Neural cell (in vitro differentiated cells): Measurements from ENCODE around the gene SPECC1L. TPM values are rescaled to one million over a fixed set of nuclear protein-coding genes. Genes with fewer than 3 reads are reported as not detected.

Experiments used
- H2AFZ ChIP-seq: fragments of 200-600, 300-800 bp; sonication (generic), shearing (Covaris generic); 2 replicates; pipeline ENCODE4 v1.6.0; 2014; ENCODE audit warnings: low read depth, mild to moderate bottlenecking, antibody characterized with exemption, low read length, moderate library complexity
- H3F3A ChIP-seq: fragments of 200-600 bp; shearing (Covaris generic); 2 replicates; pipeline ENCODE4 v1.6.1; 2016; ENCODE audit warnings: mild to moderate bottlenecking, moderate library complexity, mixed read lengths, antibody characterized with exemption, low read length; ENCODE audit not compliant: insufficient read depth, poor library complexity, severe bottlenecking
- H3K27ac ChIP-seq: fragments of 200-600, 300-800 bp; sonication (generic), shearing (Covaris generic); 2 replicates; pipeline ENCODE4 v1.5.1; 2014; ENCODE audit warnings: mild to moderate bottlenecking, low read length, moderate library complexity
- H3K27me3 ChIP-seq: fragments of 300-800, 200-600 bp; sonication (generic), shearing (Covaris generic); 2 replicates; pipeline ENCODE4 v1.6.0; 2014; ENCODE audit warnings: mild to moderate bottlenecking, low read depth, low read length, moderate library complexity; ENCODE audit not compliant: insufficient read depth
- H3K36me3 ChIP-seq: fragments of 300-800, 200-600 bp; sonication (generic), shearing (Covaris generic); 2 replicates; pipeline ENCODE4 v1.5.1; 2014; ENCODE audit warnings: mild to moderate bottlenecking, antibody characterized with exemption, low read length, moderate library complexity; ENCODE audit not compliant: insufficient read depth
- H3K4me2 ChIP-seq: fragments of 300-800, 200-600 bp; sonication (generic), shearing (Covaris generic); 2 replicates; pipeline ENCODE4 v1.6.0; 2014; ENCODE audit warnings: mild to moderate bottlenecking, low read length
- H3K4me3 ChIP-seq: fragments of 300-800, 200-600 bp; sonication (generic), shearing (Covaris generic); 2 replicates; pipeline ENCODE4 v1.5.1; 2014; ENCODE audit warnings: mild to moderate bottlenecking, low read length, moderate library complexity
- H3K79me2 ChIP-seq: fragments of 200-600 bp; shearing (Covaris generic); replicated peaks from 2 replicates; pipeline ENCODE4 v1.6.0; 2014; ENCODE audit warnings: mild to moderate bottlenecking, low read length, moderate library complexity; ENCODE audit not compliant: insufficient read depth
- H3K9ac ChIP-seq: fragments of 300-800, 200-600 bp; sonication (generic), shearing (Covaris generic); 2 replicates; pipeline ENCODE4 v1.6.1; 2016; ENCODE audit warnings: mild to moderate bottlenecking, low read length, mixed read lengths
- H3K9me2 ChIP-seq: fragments of 200-600 bp; shearing (Covaris generic); 2 replicates; pipeline ENCODE4 v1.6.1; 2016; ENCODE audit warnings: mild to moderate bottlenecking, low read length, mixed read lengths; ENCODE audit not compliant: insufficient read depth
- H3K9me3 ChIP-seq: fragments of 200-600, 300-800 bp; sonication (generic), shearing (Covaris generic); 2 replicates; pipeline ENCODE4 v1.6.1; 2016; ENCODE audit warnings: mild to moderate bottlenecking, mixed run types, low read length, moderate library complexity, mixed read lengths
- H4K20me1 ChIP-seq: fragments of 200-600 bp; shearing (Covaris generic); 2 replicates; pipeline ENCODE4 v1.6.1; 2016; ENCODE audit warnings: mild to moderate bottlenecking, mixed run types; ENCODE audit not compliant: insufficient read depth
- CTCF ChIP-seq: fragments of 450-650 bp; IDR thresholded peaks from 2 replicates; pipeline ENCODE4 v1.5.1; 2014; ENCODE audit warnings: antibody characterized with exemption, mild to moderate bottlenecking, moderate library complexity; ENCODE audit not compliant: poor library complexity, severe bottlenecking
- EP300 ChIP-seq: fragments of 450-650 bp; conservative IDR thresholded peaks from 2 replicates; pipeline ENCODE4 v1.6.1; 2014; ENCODE audit warnings: antibody characterized with exemption, mild to moderate bottlenecking, moderate library complexity; ENCODE audit not compliant: poor library complexity, severe bottlenecking
- EZH2 ChIP-seq: fragments of 200-600, 300-800 bp; shearing (Covaris generic), sonication (generic); IDR thresholded peaks from 2 replicates; pipeline ENCODE4 v1.6.1; 2014; ENCODE audit warnings: antibody characterized with exemption, low read length, borderline replicate concordance, mild to moderate bottlenecking; ENCODE audit not compliant: insufficient read depth, poor library complexity, severe bottlenecking
- MXI1 ChIP-seq: fragments of 450-650 bp; conservative IDR thresholded peaks from 2 replicates; pipeline ENCODE4 v1.6.1; 2014; ENCODE audit warnings: antibody characterized with exemption, mild to moderate bottlenecking; ENCODE audit not compliant: poor library complexity, severe bottlenecking
- POLR2AphosphoS5 ChIP-seq: IDR thresholded peaks from 2 replicates; pipeline ENCODE4 v1.6.1; 2012
- RAD21 ChIP-seq: fragments of 450-650 bp; conservative IDR thresholded peaks from 2 replicates; pipeline ENCODE4 v1.6.1; 2014; ENCODE audit warnings: antibody characterized with exemption, mild to moderate bottlenecking, moderate library complexity
- REST ChIP-seq: IDR thresholded peaks from 2 replicates; pipeline ENCODE4 v1.6.1; 2012; ENCODE audit warnings: borderline replicate concordance
- SMC3 ChIP-seq: fragments of 450-650 bp; conservative IDR thresholded peaks from 2 replicates; pipeline ENCODE4 v1.6.1; 2014; ENCODE audit warnings: antibody characterized with exemption, mild to moderate bottlenecking, moderate library complexity; ENCODE audit not compliant: poor library complexity
- TAF1 ChIP-seq: IDR thresholded peaks from 2 replicates; pipeline ENCODE4 v1.6.1; 2012; ENCODE audit warnings: low read depth
- polyA plus RNA-seq: library from polyadenylated mRNA; depleted of rRNA; stranded (reverse); fragments of >200 nt; gene quantifications from 2 replicates; pipeline ENCODE4 v1.2.3, GENCODE V29; 2014

The SPECC1L gene
- polyA plus RNA-seq, 1 donor from 2014 or later, result 27.1 TPM

GRCh38 chr22:24304062-24304675 is 33.5 kb downstream of the SPECC1L start:
- Histone ChIP-seq H3K9me2 (no peaks in the 10 kb centered on the region), H3K27me3 (no peaks in the 10 kb centered on the region), H3K4me3 (no peak overlapping the region), H3K9ac (no peak overlapping the region), H3K79me2 (peaks cover 8% of the 10 kb centered on the region), H3F3A (no peaks in the 10 kb centered on the region), H3K27ac (no peak overlapping the region), H3K36me3 (peaks cover 8% of the 10 kb centered on the region), H3K4me2 (no peak overlapping the region), H4K20me1 (no peaks in the 10 kb centered on the region), H2AFZ (no peak overlapping the region), H3K9me3 (no peaks in the 10 kb centered on the region)
- no peak for TF ChIP-seq EZH2
- TF ChIP-seq RAD21, result no peak
- no peak for TF ChIP-seq POLR2AphosphoS5
- TF ChIP-seq EP300, result no peak
- no peak for TF ChIP-seq MXI1
- TF ChIP-seq REST, result no peak
- no peak for TF ChIP-seq SMC3
- TF ChIP-seq TAF1, result no peak

- Histone ChIP-seq H3F3A (no peaks in the 10 kb centered on the region), H3K27me3 (no peaks in the 10 kb centered on the region), H3K9me3 (no peaks in the 10 kb centered on the region), H3K9ac (no peak overlapping the region), H3K9me2 (no peaks in the 10 kb centered on the region), H3K4me2 (no peak overlapping the region), H3K79me2 (peaks cover 5% of the 10 kb centered on the region), H2AFZ (no peak overlapping the region), H3K4me3 (no peak overlapping the region), H3K36me3 (peaks cover 8% of the 10 kb centered on the region), H3K27ac (no peak overlapping the region), H4K20me1 (no peaks in the 10 kb centered on the region)
- TF ChIP-seq TAF1 (no peak), SMC3 (no peak), EZH2 (no peak), REST (no peak), CTCF (no peak), EP300 (no peak), RAD21 (no peak), MXI1 (no peak), POLR2AphosphoS5 (no peak)
Measured at GRCh38 chr22:24305260-24305692, 34.6 kb downstream of the SPECC1L start.
